Measurements from ENCODE around the gene DYNC2H1.

DNA sequence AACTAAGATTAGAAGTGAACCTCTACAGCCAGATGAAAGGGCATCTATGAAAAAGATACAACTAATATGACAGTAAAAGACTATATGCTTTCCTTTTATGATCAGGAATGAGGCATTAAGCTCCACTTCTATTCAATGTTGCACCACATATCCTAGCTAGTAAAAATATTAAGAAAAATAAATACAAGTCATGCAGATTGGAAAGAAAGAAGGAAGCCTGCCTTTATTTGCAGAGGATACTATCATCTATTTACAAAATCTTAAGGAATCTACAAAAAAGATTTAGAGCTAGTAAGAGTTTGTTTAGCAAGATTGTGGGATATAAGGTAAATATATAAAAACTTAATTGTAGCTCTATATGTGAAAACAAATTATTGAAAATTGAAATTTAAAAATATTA is 308.8 kb downstream of the DYNC2H1 start:
- TF ChIP-seq, protein P1, sequence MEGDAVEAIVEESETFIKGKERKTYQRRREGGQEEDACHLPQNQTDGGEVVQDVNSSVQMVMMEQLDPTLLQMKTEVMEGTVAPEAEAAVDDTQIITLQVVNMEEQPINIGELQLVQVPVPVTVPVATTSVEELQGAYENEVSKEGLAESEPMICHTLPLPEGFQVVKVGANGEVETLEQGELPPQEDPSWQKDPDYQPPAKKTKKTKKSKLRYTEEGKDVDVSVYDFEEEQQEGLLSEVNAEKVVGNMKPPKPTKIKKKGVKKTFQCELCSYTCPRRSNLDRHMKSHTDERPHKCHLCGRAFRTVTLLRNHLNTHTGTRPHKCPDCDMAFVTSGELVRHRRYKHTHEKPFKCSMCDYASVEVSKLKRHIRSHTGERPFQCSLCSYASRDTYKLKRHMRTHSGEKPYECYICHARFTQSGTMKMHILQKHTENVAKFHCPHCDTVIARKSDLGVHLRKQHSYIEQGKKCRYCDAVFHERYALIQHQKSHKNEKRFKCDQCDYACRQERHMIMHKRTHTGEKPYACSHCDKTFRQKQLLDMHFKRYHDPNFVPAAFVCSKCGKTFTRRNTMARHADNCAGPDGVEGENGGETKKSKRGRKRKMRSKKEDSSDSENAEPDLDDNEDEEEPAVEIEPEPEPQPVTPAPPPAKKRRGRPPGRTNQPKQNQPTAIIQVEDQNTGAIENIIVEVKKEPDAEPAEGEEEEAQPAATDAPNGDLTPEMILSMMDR (conservative IDR thresholded peaks at IDR 0.05) = no peak
- TF ChIP-seq ZFX (IDR thresholded peaks at IDR 0.05) = no peak

All from C4-2B (cell line).